ENCODE measurements around the gene TFB2M. TPM values are rescaled to one million over a fixed set of nuclear protein-coding genes. Genes with fewer than 3 reads are reported as not detected.

TFB2M gene
- polyA plus RNA-seq, 3 donors, result 8.8 to 12.7 (median 9.6) TPM

GRCh38 chr1:246506674-246507481 is 59.2 kb downstream of the TFB2M start, which contains the start of gene SMYD3:
TSS of gene SMYD3 (minus strand) at chr1:246507279.
- 0 to 1% (median 0%) methylated on average over 55 to 79 of the region's 79 CpGs for WGBS, 3 donors
- no peak within 1 kb of the TSS for H3K27ac ChIP-seq (ENCODE audit: low read depth, low read length)

GRCh38 chr1:246506367-246506673 is 59.7 kb downstream of the TFB2M start:
- no peak overlapping the region for H3K27ac ChIP-seq (ENCODE audit: low read depth, low read length)

GRCh38 chr1:246503341-246503740 is 62.7 kb downstream of the TFB2M start:
- WGBS, 3 donors, result 75 to 85% (median 76%) methylated on average over 7 of the region's 7 CpGs
- H3K27ac ChIP-seq (ENCODE audit: low read depth, low read length), result no peak overlapping the region

More at GRCh38 chr1:246506367-246506673, 59.7 kb downstream of the TFB2M start:
- WGBS, 3 donors, result 4 to 11% (median 6%) methylated on average over 9 of the region's 9 CpGs

GRCh38 chr1:246497331-246497915 is 68.6 kb downstream of the TFB2M start:
- 49 to 59% (median 50%) methylated on average over 2 of the region's 2 CpGs for WGBS, 3 donors
- H3K27ac ChIP-seq (ENCODE audit: low read depth, low read length), result no peak overlapping the region

GRCh38 chr1:246492611-246493245 is 73.3 kb downstream of the TFB2M start:
- WGBS, 3 donors, result 21 to 33% (median 31%) methylated on average over 3 of the region's 3 CpGs
- no peak overlapping the region for H3K27ac ChIP-seq (ENCODE audit: low read depth, low read length)

GRCh38 chr1:246491551-246492053 is 74.5 kb downstream of the TFB2M start:
- WGBS, 3 donors, result 88 to 93% (median 91%) methylated on average over 7 of the region's 7 CpGs
- H3K27ac ChIP-seq (ENCODE audit: low read depth, low read length), result no peak overlapping the region

Other genes with a start within 250 kb of the TFB2M start
- 10 to 100 TPM in 1 of 3 donors, 1 to 10 TPM in 2; 4.8 to 12.4 (median 7.1) TPM for gene SMYD3, start 59.0 kb downstream of the TFB2M start, polyA plus RNA-seq
- 1 to 10 TPM; 4.7 to 8.1 (median 5.2) TPM for gene CNST, start 195 bp upstream of the TFB2M start, polyA plus RNA-seq
- 10 to 100 TPM; 14.6 to 31.0 (median 19.8) TPM for gene SCCPDH, start 158.1 kb upstream of the TFB2M start, polyA plus RNA-seq